CD4-positive, alpha-beta memory T cell (primary cell): Measurements from ENCODE around the gene TMEM233. TPM values are rescaled to one million over a fixed set of nuclear protein-coding genes. Genes with fewer than 3 reads are reported as not detected.

Experiments used
- CTCF ChIA-PET: fragments of 350-600 bp; sonication (Branson Sonifier 250); formaldehyde crosslinking; loops from one replicate; lab custom pipeline; 2021; ENCODE audit warnings: inconsistent platforms; ENCODE audit not compliant: partially characterized antibody; lab: Charles Lee
- POLR2A ChIA-PET: fragments of 350-600 bp; sonication (Branson Sonifier 250); formaldehyde crosslinking; loops from one replicate; lab custom pipeline; 2021; ENCODE audit not compliant: partially characterized antibody; lab: Charles Lee
- DNase-seq, 5 donors: peaks; one replicate each; pipeline versions ENCODE4 v3.0.0 to v3.0.0-alpha.2; 2020 to 2022; ENCODE audit warnings: mixed read lengths in 1 of 5
- H3K27ac ChIP-seq: one replicate; pipeline ENCODE4 v1.7.0; 2013; ENCODE audit warnings: low read depth, low read length
- H3K27me3 ChIP-seq: 2 replicates; pipeline ENCODE4 v1.7.0; 2013; ENCODE audit warnings: mild to moderate bottlenecking, low read length, moderate library complexity; ENCODE audit not compliant: insufficient read depth
- H3K36me3 ChIP-seq: 2 replicates; pipeline ENCODE4 v1.7.0; 2013; ENCODE audit warnings: mild to moderate bottlenecking, low read length, moderate library complexity; ENCODE audit not compliant: insufficient read depth
- H3K4me1 ChIP-seq: 2 replicates; pipeline ENCODE4 v1.7.0; 2013; ENCODE audit warnings: mild to moderate bottlenecking, low read length, moderate library complexity; ENCODE audit not compliant: insufficient read depth
- H3K4me3 ChIP-seq, 2 donors: one replicate each; pipeline ENCODE4 v1.7.0; 2013; ENCODE audit warnings: low read length in 2 of 2, mild to moderate bottlenecking in 1 of 2
- H3K9me3 ChIP-seq, 2 donors: one replicate each; pipeline ENCODE4 v1.7.0; 2013; ENCODE audit warnings: low read length in 2 of 2, control low read depth in 1 of 2; ENCODE audit not compliant: control insufficient read depth in 1 of 2
- H3K27ac Mint-ChIP-seq, 7 donors: one replicate each; pipeline ENCODE4 v1.8.0; 2020 to 2021; ENCODE audit warnings: mixed read lengths in 7 of 7, mild to moderate bottlenecking in 6 of 7, inconsistent platforms in 3 of 7, moderate library complexity in 3 of 7
- H3K27me3 Mint-ChIP-seq, 2 donors: one replicate each; pipeline ENCODE4 v1.8.0; 2020 to 2021; ENCODE audit warnings: mixed read lengths in 2 of 2
- H3K36me3 Mint-ChIP-seq, 2 donors: one replicate each; pipeline ENCODE4 v1.8.0; 2020 to 2021; ENCODE audit warnings: mixed read lengths in 2 of 2, inconsistent platforms in 1 of 2, mild to moderate bottlenecking in 1 of 2
- H3K4me1 Mint-ChIP-seq, 4 donors: one replicate each; pipeline ENCODE4 v1.8.0; 2020 to 2021; ENCODE audit warnings: mixed read lengths in 4 of 4, mild to moderate bottlenecking in 1 of 4
- H3K4me3 Mint-ChIP-seq, 8 donors: one replicate each; pipeline ENCODE4 v1.8.0; 2020 to 2021; ENCODE audit warnings: mixed read lengths in 8 of 8, mild to moderate bottlenecking in 7 of 8, moderate library complexity in 6 of 8, inconsistent platforms in 3 of 8
- H3K9me3 Mint-ChIP-seq, 8 donors: one replicate each; pipeline ENCODE4 v1.8.0; 2020 to 2021; ENCODE audit warnings: mixed read lengths in 8 of 8, mild to moderate bottlenecking in 5 of 8, inconsistent platforms in 3 of 8, moderate library complexity in 1 of 8
- intact Hi-C: fragments of 100-400 bp; cut with micrococcal nuclease; formaldehyde crosslinking; loops from one replicate; pipeline ENCODE4 v1.15.1; 2023
- polyA plus RNA-seq, 2 donors: library from polyadenylated mRNA; unstranded; fragments of 300-500 nt; fragmentation: Illumina TruSeq; gene quantifications; one replicate each; pipeline ENCODE4 v1.2.3, GENCODE V29; 2021
- total RNA-seq, 2 experiments: library from RNA; stranded (reverse); gene quantifications; one replicate each; pipeline ENCODE4 v1.2.3, GENCODE V29; 2021

Gene TMEM233
- total and polyA plus RNA-seq, 4 experiments from 2014 or later: not detected

GRCh38 chr12:119570771-119571170 is 22.8 kb upstream of the TMEM233 start:
- POLR2A ChIA-PET: no interaction called here
- no peaks in the 10 kb centered on the region for H3K4me1 ChIP-seq
- Mint-ChIP-seq H3K4me3 (no peak overlapping the region), H3K27me3 (peaks cover 13 to 14% of the 10 kb centered on the region in 2 donors), H3K27ac (no peak overlapping the region), H3K36me3 (no peaks in the 10 kb centered on the region), H3K9me3 (peaks cover 0 to 5% (median 0%) of the 10 kb centered on the region in 8 donors), H3K4me1 (no peaks in the 10 kb centered on the region)
- H3K36me3 ChIP-seq: no peaks in the 10 kb centered on the region
- intact Hi-C loops: no loop called here
- no peaks in the 10 kb centered on the region for H3K9me3 ChIP-seq
- H3K4me3 ChIP-seq: no peak overlapping the region
- CTCF ChIA-PET: interaction anchor here (1.2 kb wide), 1 partner anchor 25 kb away, joined by 3 read pairs; no protein-coding TSS in a partner anchor
- no peak overlapping the region for H3K27ac ChIP-seq
- H3K27me3 ChIP-seq: no peaks in the 10 kb centered on the region
- DNase-seq: no peak

GRCh38 chr12:119573086-119573485 is 20.5 kb upstream of the TMEM233 start:
- Mint-ChIP-seq H3K27me3 (peaks cover 9 to 11% of the 10 kb centered on the region in 2 donors), H3K9me3 (peaks cover 0 to 4% (median 0%) of the 10 kb centered on the region in 8 donors), H3K4me3 (no peak overlapping the region), H3K36me3 (no peaks in the 10 kb centered on the region), H3K27ac (no peak overlapping the region), H3K4me1 (no peaks in the 10 kb centered on the region)
- intact Hi-C loops: no loop called here
- ChIA-PET CTCF (no interaction called here), POLR2A (no interaction called here)
- H3K4me3 ChIP-seq: no peak overlapping the region
- no peaks in the 10 kb centered on the region for H3K27me3 ChIP-seq
- no peaks in the 10 kb centered on the region for H3K36me3 ChIP-seq
- no peak overlapping the region for H3K27ac ChIP-seq
- DNase-seq: no peak
- H3K4me1 ChIP-seq: no peaks in the 10 kb centered on the region
- H3K9me3 ChIP-seq: no peaks in the 10 kb centered on the region

GRCh38 chr12:119574255-119574654 is 19.3 kb upstream of the TMEM233 start:
- Histone ChIP-seq H3K36me3 (no peaks in the 10 kb centered on the region), H3K9me3 (no peaks in the 10 kb centered on the region), H3K4me1 (no peaks in the 10 kb centered on the region), H3K4me3 (no peak overlapping the region), H3K27me3 (no peaks in the 10 kb centered on the region), H3K27ac (no peak overlapping the region)
- intact Hi-C loops: no loop called here
- CTCF ChIA-PET: no interaction called here
- Mint-ChIP-seq H3K36me3 (no peaks in the 10 kb centered on the region), H3K27me3 (peaks cover 9 to 11% of the 10 kb centered on the region in 2 donors), H3K9me3 (peaks cover 0 to 4% (median 0%) of the 10 kb centered on the region in 8 donors), H3K4me1 (no peaks in the 10 kb centered on the region), H3K27ac (no peak overlapping the region), H3K4me3 (no peak overlapping the region)
- POLR2A ChIA-PET: no interaction called here
- no peak for DNase-seq

GRCh38 chr12:119576118-119576810 is 17.3 kb upstream of the TMEM233 start:
- H3K4me1 ChIP-seq: no peaks in the 10 kb centered on the region
- H3K27me3 ChIP-seq: no peaks in the 10 kb centered on the region
- ChIA-PET POLR2A (no interaction called here), CTCF (no interaction called here)
- peaks cover 5 to 8% of the 10 kb centered on the region in 2 donors for H3K27me3 Mint-ChIP-seq
- intact Hi-C loops: no loop called here
- H3K36me3 Mint-ChIP-seq: no peaks in the 10 kb centered on the region
- H3K4me3 ChIP-seq: no peak overlapping the region
- no peaks in the 10 kb centered on the region for H3K36me3 ChIP-seq
- DNase-seq: no peak
- H3K27ac ChIP-seq: no peak overlapping the region
- no peaks in the 10 kb centered on the region for H3K4me1 Mint-ChIP-seq
- H3K27ac Mint-ChIP-seq: no peak overlapping the region
- H3K9me3 ChIP-seq: no peaks in the 10 kb centered on the region
- peaks cover 0 to 4% (median 0%) of the 10 kb centered on the region in 8 donors for H3K9me3 Mint-ChIP-seq
- H3K4me3 Mint-ChIP-seq: no peak overlapping the region

- Mint-ChIP-seq H3K27ac (no peak overlapping the region), H3K4me1 (no peaks in the 10 kb centered on the region), H3K4me3 (no peak overlapping the region), H3K9me3 (peaks cover 0 to 4% (median 0%) of the 10 kb centered on the region in 8 donors), H3K27me3 (peaks cover 5 to 8% of the 10 kb centered on the region in 2 donors), H3K36me3 (no peaks in the 10 kb centered on the region)
- no peak overlapping the region for H3K4me3 ChIP-seq
- no peaks in the 10 kb centered on the region for H3K4me1 ChIP-seq
- POLR2A ChIA-PET: no interaction called here
- H3K36me3 ChIP-seq: no peaks in the 10 kb centered on the region
- no peaks in the 10 kb centered on the region for H3K9me3 ChIP-seq
- DNase-seq: no peak
- H3K27ac ChIP-seq: no peak overlapping the region
- CTCF ChIA-PET: no interaction called here
- intact Hi-C loops: no loop called here
- no peaks in the 10 kb centered on the region for H3K27me3 ChIP-seq
These were observed 16.7 kb upstream of the TMEM233 start for GRCh38 chr12:119576915-119577314.

GRCh38 chr12:119578112-119578511 is 15.5 kb upstream of the TMEM233 start:
- H3K36me3 Mint-ChIP-seq: no peaks in the 10 kb centered on the region

GRCh38 chr12:119589097-119589496 is 4.5 kb upstream of the TMEM233 start:
- no peak overlapping the region for H3K4me3 ChIP-seq
- H3K27ac ChIP-seq: no peak overlapping the region
- H3K4me1 ChIP-seq: no peaks in the 10 kb centered on the region
- H3K36me3 Mint-ChIP-seq: no peaks in the 10 kb centered on the region
- H3K36me3 ChIP-seq: no peaks in the 10 kb centered on the region
- H3K9me3 Mint-ChIP-seq: no peaks in the 10 kb centered on the region
- ChIA-PET CTCF (no interaction called here), POLR2A (no interaction called here)
- no peak overlapping the region for H3K27ac Mint-ChIP-seq
- H3K4me1 Mint-ChIP-seq: peaks cover 0 to 1% (median under 1%) of the 10 kb centered on the region in 4 donors
- H3K27me3 Mint-ChIP-seq: peaks cover 24 to 36% of the 10 kb centered on the region in 2 donors
- H3K27me3 ChIP-seq: no peaks in the 10 kb centered on the region
- H3K4me3 Mint-ChIP-seq: no peak overlapping the region
- DNase-seq: no peak
- intact Hi-C loops: no loop called here
- H3K9me3 ChIP-seq: no peaks in the 10 kb centered on the region

More at GRCh38 chr12:119578112-119578511, 15.5 kb upstream of the TMEM233 start:
- Mint-ChIP-seq H3K27me3 (peaks cover 5 to 8% of the 10 kb centered on the region in 2 donors), H3K27ac (no peak overlapping the region), H3K9me3 (peaks cover 0 to 4% (median 0%) of the 10 kb centered on the region in 8 donors), H3K4me3 (no peak overlapping the region), H3K4me1 (no peaks in the 10 kb centered on the region)
- H3K36me3 ChIP-seq: no peaks in the 10 kb centered on the region
- H3K9me3 ChIP-seq: no peaks in the 10 kb centered on the region
- intact Hi-C loops: no loop called here
- H3K4me1 ChIP-seq: no peaks in the 10 kb centered on the region
- ChIA-PET CTCF (no interaction called here), POLR2A (no interaction called here)
- no peak overlapping the region for H3K27ac ChIP-seq
- no peak overlapping the region for H3K4me3 ChIP-seq
- DNase-seq: no peak
- no peaks in the 10 kb centered on the region for H3K27me3 ChIP-seq
